Stomach (tissue), 9 donors: Measurements from ENCODE around the gene CRYBG1. TPM values are rescaled to one million over a fixed set of nuclear protein-coding genes. Genes with fewer than 3 reads are reported as not detected.
A peak's percentile ranks its signal among the peaks of the same experiment; 100 is the strongest.

Experiments used
- DNase-seq, 2 donors: peaks; one replicate each; pipeline versions ENCODE4 v3.0.0 to v3.0.0-alpha.2; 2013 to 2019
- H3K27ac ChIP-seq, 5 donors: fragments of 200-600 bp in 4 of 5; sonication (generic) in 4 of 5; one replicate each; pipeline ENCODE4 v1.5.1; 2013 to 2019; ENCODE audit warnings: mild to moderate bottlenecking in 1 of 5, moderate library complexity in 1 of 5
- H3K27me3 ChIP-seq, 3 donors: fragments of 200-600 bp; sonication (generic); one replicate each; pipeline ENCODE4 v1.5.1; 2017 to 2019; ENCODE audit warnings: mixed run types in 1 of 3
- H3K36me3 ChIP-seq, 4 donors: fragments of 200-600 bp; sonication (generic); 1 replicate in 3 of 4; 2 replicates in 1 of 4; pipeline ENCODE4 v1.5.1; 2016 to 2019
- H3K4me1 ChIP-seq, 4 donors: fragments of 200-600 bp; sonication (generic); one replicate each; pipeline ENCODE4 v1.5.1; 2016 to 2019
- H3K4me3 ChIP-seq, 4 donors: fragments of 200-600 bp; sonication (generic) in 3 of 4; one replicate each; pipeline ENCODE4 v1.5.1; 2016 to 2019; ENCODE audit warnings: mild to moderate bottlenecking in 1 of 4
- H3K9me3 ChIP-seq, 4 donors: fragments of 200-600 bp; sonication (generic); one replicate each; pipeline ENCODE4 v1.5.1; 2016 to 2019
- CTCF ChIP-seq, 7 experiments: fragments of 450-650 bp in 4 of 7; fragments of 200-600 bp in 3 of 7; sonication (generic) in 3 of 7; IDR thresholded peaks; one replicate each; pipeline ENCODE4 v1.5.1; 2016 to 2019; ENCODE audit warnings: antibody characterized with exemption in 7 of 7, control low read depth in 2 of 7, mild to moderate bottlenecking in 1 of 7
- EP300 ChIP-seq: sonication (generic); formaldehyde crosslinking; IDR thresholded peaks from one replicate; pipeline ENCODE4 v1.6.1; 2017; ENCODE audit warnings: antibody characterized with exemption
- POLR2A ChIP-seq, 4 donors: fragments of 450-650 bp; IDR thresholded peaks; one replicate each; pipeline ENCODE4 v1.6.1; 2016; ENCODE audit warnings: antibody characterized with exemption in 4 of 4, control low read depth in 2 of 4, mild to moderate bottlenecking in 1 of 4, moderate library complexity in 1 of 4
- POLR2AphosphoS5 ChIP-seq, 3 donors: sonication (generic); formaldehyde crosslinking; IDR thresholded peaks; one replicate each; pipeline ENCODE4 v1.6.1; 2016; ENCODE audit warnings: antibody characterized with exemption in 3 of 3
- WGBS, 5 donors: extraction: QIAGEN DNeasy Blood & Tissue Kit in 3 of 5; methylation state at CpG; one replicate each; pipeline versions ENCODE4 v1.1.5 to v1.1.7; 2013 to 2018; 5-methylcytosine and 5-hydroxymethylcytosine counted together
- intact Hi-C: fragments of 100-400 bp; cut with DNase I; formaldehyde crosslinking; loops from one replicate; pipeline ENCODE4 v1.15.1; 2023; ENCODE audit warnings: low total_unique reads
- polyA plus RNA-seq, 3 donors: library from polyadenylated mRNA; stranded (reverse); fragments of 200-250 nt; gene quantifications; one replicate each; pipeline ENCODE4 v1.2.3, GENCODE V29; 2013
- total RNA-seq, 5 donors: library from RNA; depleted of rRNA; stranded (reverse); fragments of >200 nt; gene quantifications; one replicate each; pipeline versions ENCODE4 v1.1.0 to v1.2.3, GENCODE V29; 2014 to 2016
- donor health status: healthy with polysubstance abuse.
- donor health status: Bipolar disorder and iron deficiency.
- donor health status: healthy.

CRYBG1 gene
- total and polyA plus RNA-seq, 8 donors, result 0.45 to 47.2 (median 9.9) TPM

- 34 to 49% (median 40%) methylated on average over 3 of the region's 3 CpGs for WGBS, 5 donors
- Histone ChIP-seq H3K27me3 (peaks cover 0 to 22% (median 0%) of the 10 kb centered on the region in 3 donors), H3K9me3 (no peaks in the 10 kb centered on the region), H3K4me3 (no peak overlapping the region), H3K27ac (no peak overlapping the region), H3K4me1 (peaks cover 0 to 12% (median 0%) of the 10 kb centered on the region in 4 donors), H3K36me3 (no peaks in the 10 kb centered on the region)
- DNase-seq, result no peak
- TF ChIP-seq EP300 (no peak), POLR2AphosphoS5 (IDR thresholded peaks at IDR 0.05) (no peak), POLR2A (IDR thresholded peaks at IDR 0.05) (no peak), CTCF (IDR thresholded peaks at IDR 0.05) (no peak)
- intact Hi-C loops, result no loop called here
These were observed 116.6 kb downstream of the CRYBG1 start for GRCh38 chr6:106477146-106477545.

- Histone ChIP-seq H3K9me3 (no peaks in the 10 kb centered on the region), H3K4me3 (no peak overlapping the region), H3K36me3 (no peaks in the 10 kb centered on the region), H3K27ac (no peak overlapping the region), H3K4me1 (peaks cover 0 to 12% (median 0%) of the 10 kb centered on the region in 4 donors), H3K27me3 (peaks cover 0 to 22% (median 0%) of the 10 kb centered on the region in 3 donors)
- peak in 1 of 2 donors; percentile 19 for DNase-seq
- TF ChIP-seq CTCF (IDR thresholded peaks at IDR 0.05) (no peak), POLR2AphosphoS5 (IDR thresholded peaks at IDR 0.05) (no peak), POLR2A (IDR thresholded peaks at IDR 0.05) (no peak), EP300 (no peak)
- intact Hi-C loops, result no loop called here
- WGBS, 5 donors, result 56 to 67% (median 60%) methylated on average over 6 of the region's 6 CpGs
These were observed 117.3 kb downstream of the CRYBG1 start for GRCh38 chr6:106477790-106478189.

- no peaks in the 10 kb centered on the region for H3K9me3 ChIP-seq
- TF ChIP-seq CTCF (IDR thresholded peaks at IDR 0.05) (no peak), POLR2A (IDR thresholded peaks at IDR 0.05) (no peak), POLR2AphosphoS5 (IDR thresholded peaks at IDR 0.05) (no peak), EP300 (no peak)
- intact Hi-C loops, result no loop called here
- H3K27me3 ChIP-seq, result peaks cover 0 to 6% (median 0%) of the 10 kb centered on the region in 3 donors
- no peak overlapping the region for H3K4me3 ChIP-seq
- H3K36me3 ChIP-seq, result no peaks in the 10 kb centered on the region
- H3K27ac ChIP-seq, result no peak overlapping the region
- 51 to 73% (median 67%) methylated on average over 1 of the region's 1 CpG for WGBS, 5 donors
- DNase-seq, result no peak
- no peaks in the 10 kb centered on the region for H3K4me1 ChIP-seq
These were observed 125.7 kb downstream of the CRYBG1 start for GRCh38 chr6:106486236-106486635.

DNA sequence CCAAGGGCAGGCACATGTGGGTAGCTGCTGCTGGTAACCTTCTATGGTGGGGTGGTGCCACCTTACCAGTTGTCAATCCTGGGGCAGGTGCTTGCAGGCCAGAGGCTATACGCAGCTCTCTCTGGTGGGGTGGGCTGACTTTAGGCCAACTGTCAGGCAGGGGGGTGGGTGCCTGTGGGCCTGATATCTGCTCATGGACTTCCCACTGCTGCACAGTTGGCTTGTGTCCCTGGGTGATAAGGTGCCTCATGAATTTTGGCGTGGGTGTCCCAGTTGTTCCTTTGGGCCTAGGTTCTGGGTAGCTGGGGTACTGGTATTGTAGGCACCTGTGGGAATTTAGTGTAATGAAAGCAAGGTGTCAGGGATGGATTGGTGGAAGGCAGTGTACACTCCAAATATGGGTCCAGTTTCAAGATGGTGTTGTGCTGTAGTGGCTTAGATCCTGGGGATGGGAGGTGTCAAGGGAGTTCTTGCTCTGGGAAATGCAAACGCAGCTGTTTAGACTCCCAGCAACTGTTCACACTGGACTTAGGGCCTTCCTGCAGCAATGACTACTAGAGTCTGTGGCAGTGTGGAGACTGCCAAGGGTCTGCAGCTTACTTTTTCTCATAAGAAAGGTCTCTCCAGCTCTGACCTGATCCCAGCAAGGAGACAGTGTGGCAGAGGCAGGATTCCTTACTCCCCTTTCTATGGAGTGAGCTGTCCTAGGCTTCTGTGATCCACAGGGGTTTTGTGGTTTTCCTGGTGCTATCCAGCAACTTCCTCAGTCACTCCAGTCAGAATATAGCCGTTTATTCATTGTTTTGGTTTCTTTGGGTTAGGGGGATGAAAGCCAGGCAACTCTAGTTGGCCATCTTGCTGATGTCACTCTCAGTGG lies 128.2 kb downstream of the CRYBG1 start:
- H3K36me3 ChIP-seq, result no peaks in the 10 kb centered on the region
- 49 to 73% (median 65%) methylated on average over 4 of the region's 4 CpGs for WGBS, 5 donors
- no peak overlapping the region for H3K27ac ChIP-seq
- DNase-seq, result no peak
- no peak overlapping the region for H3K4me3 ChIP-seq
- intact Hi-C loops, result no loop called here
- TF ChIP-seq EP300, result no peak
- no peak for TF ChIP-seq POLR2A (IDR thresholded peaks at IDR 0.05)
- no peak for TF ChIP-seq POLR2AphosphoS5 (IDR thresholded peaks at IDR 0.05)
- TF ChIP-seq CTCF (IDR thresholded peaks at IDR 0.05), result no peak
- no peaks in the 10 kb centered on the region for H3K9me3 ChIP-seq
- peaks cover 0 to 12% (median 0%) of the 10 kb centered on the region in 3 donors for H3K27me3 ChIP-seq
- no peaks in the 10 kb centered on the region for H3K4me1 ChIP-seq
